CD4-positive, alpha-beta T cell (primary cell): Measurements from ENCODE around the gene PPP3CB. TPM values are rescaled to one million over a fixed set of nuclear protein-coding genes. Genes with fewer than 3 reads are reported as not detected.
A peak's percentile ranks its signal among the peaks of the same experiment; 100 is the strongest.

Experiments used
- ATAC-seq: fragments of 200-7000 bp; cut with Tn5 transposase; one replicate; pipeline ENCODE4 v1.10.0; 2022; ENCODE audit warnings: mild to moderate bottlenecking; ENCODE audit not compliant: poor library complexity
- CTCF ChIA-PET: fragments of 350-600 bp; sonication (Branson Sonifier 250); formaldehyde crosslinking; loops from one replicate; lab custom pipeline; 2021; ENCODE audit warnings: antibody characterized with exemption, inconsistent platforms; lab: Charles Lee
- POLR2A ChIA-PET: fragments of 350-600 bp; sonication (Branson Sonifier 250); formaldehyde crosslinking; loops from one replicate; lab custom pipeline; 2021; ENCODE audit warnings: antibody characterized with exemption, inconsistent platforms; lab: Charles Lee
- DNase-seq, 14 experiments: peaks; one replicate each; pipeline ENCODE4 v3.0.0-alpha.2; 2013 to 2020; ENCODE audit warnings: mixed read lengths in 2 of 14
- H3K27ac ChIP-seq, 2 donors: one replicate each; pipeline versions ENCODE4 v1.5.1 to v1.7.0; 2013; ENCODE audit warnings: low read length in 2 of 2, low read depth in 1 of 2, mild to moderate bottlenecking in 1 of 2
- H3K27me3 ChIP-seq, 2 experiments: 1 replicate in 1 of 2; 2 replicates in 1 of 2; pipeline versions ENCODE4 v1.6.1 to v1.7.0; 2013; ENCODE audit warnings: low read length in 2 of 2, control low read depth in 1 of 2, mild to moderate bottlenecking in 1 of 2, moderate library complexity in 1 of 2; ENCODE audit not compliant: insufficient read depth in 2 of 2, control insufficient read depth in 1 of 2
- H3K36me3 ChIP-seq: one replicate; pipeline ENCODE4 v1.6.1; 2013; ENCODE audit warnings: low read length, control low read depth; ENCODE audit not compliant: insufficient read depth
- H3K4me1 ChIP-seq: one replicate; pipeline ENCODE4 v1.6.1; 2013; ENCODE audit warnings: low read length, control low read depth; ENCODE audit not compliant: insufficient read depth
- H3K4me3 ChIP-seq: one replicate; pipeline ENCODE4 v1.5.1; 2013; ENCODE audit warnings: mild to moderate bottlenecking, low read length, moderate library complexity
- H3K9me3 ChIP-seq, 2 experiments: 1 replicate in 1 of 2; 2 replicates in 1 of 2; pipeline versions ENCODE4 v1.6.1 to v1.7.0; 2013; ENCODE audit warnings: low read length in 2 of 2, mild to moderate bottlenecking in 2 of 2, control low read depth in 1 of 2, moderate library complexity in 1 of 2; ENCODE audit not compliant: control insufficient read depth in 1 of 2, insufficient read depth in 1 of 2
- H3K27ac Mint-ChIP-seq: one replicate; pipeline ENCODE4 v1.8.0; 2020; ENCODE audit warnings: mixed read lengths
- H3K27me3 Mint-ChIP-seq: one replicate; pipeline ENCODE4 v1.8.0; 2021; ENCODE audit warnings: mixed read lengths
- H3K36me3 Mint-ChIP-seq: one replicate; pipeline ENCODE4 v1.8.0; 2021; ENCODE audit warnings: low read depth, mixed read lengths
- H3K4me1 Mint-ChIP-seq: one replicate; pipeline ENCODE4 v1.8.0; 2021; ENCODE audit warnings: low read depth, mixed read lengths
- H3K4me3 Mint-ChIP-seq: one replicate; pipeline ENCODE4 v1.8.0; 2020; ENCODE audit warnings: mild to moderate bottlenecking, mixed read lengths
- H3K9me3 Mint-ChIP-seq: one replicate; pipeline ENCODE4 v1.8.0; 2020; ENCODE audit warnings: mixed read lengths
- intact Hi-C, 2 experiments: fragments of 100-400 bp; cut with DNase I in 1 of 2; cut with micrococcal nuclease in 1 of 2; formaldehyde crosslinking; loops; one replicate each; pipeline versions ENCODE4 v1.15.1 to v1.9.0; 2023 to 2025; cut with DNase I, micrococcal nuclease
- total RNA-seq, 174 experiments: library from RNA in 2 of 174; stranded (reverse) in 2 of 174; gene quantifications; one replicate each; pipeline ENCODE4 v1.2.3 and lab custom pipeline; 2021 to 2026
- TF ChIP-seq, protein P1 (sequence below): fragments of 200-600 bp; IDR thresholded peaks from one replicate; pipeline ENCODE4 v1.8.0; 2022; ENCODE audit warnings: antibody characterized with exemption, mild to moderate bottlenecking

The PPP3CB gene
- total RNA-seq, 2 experiments from 2014 or later: 20.2 to 20.3 TPM

DNA sequence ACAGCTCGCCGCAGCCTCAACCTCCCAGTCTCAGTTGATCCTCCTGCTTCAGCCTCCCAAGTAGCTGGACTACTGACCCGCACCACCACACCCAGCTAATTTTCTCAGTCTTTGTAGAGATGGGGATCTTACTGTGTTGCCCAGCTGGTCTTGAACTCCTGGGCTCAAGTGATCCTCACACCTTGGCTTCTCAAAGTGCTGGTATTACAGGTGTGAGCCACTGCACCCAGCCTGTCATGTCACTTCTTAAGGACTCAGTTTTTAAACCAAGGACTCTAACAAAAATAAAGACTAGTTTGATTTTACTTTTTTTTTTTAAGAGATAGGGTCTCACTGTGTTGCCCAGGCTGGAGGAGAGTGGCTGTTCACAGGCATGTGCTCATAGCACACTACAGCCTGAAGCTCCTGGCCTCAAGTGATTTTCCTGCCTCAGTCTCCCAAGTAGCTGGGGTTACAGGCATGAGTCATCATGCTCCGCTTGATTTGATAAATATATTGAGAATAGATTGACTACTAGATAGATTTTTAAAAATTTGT, 16.5 kb upstream of the PPP3CB start:
- Histone ChIP-seq H3K36me3 (no peaks in the 10 kb centered on the region), H3K4me3 (no peak overlapping the region), H3K4me1 (peaks cover 4% of the 10 kb centered on the region), H3K27me3 (no peaks in the 10 kb centered on the region), H3K9me3 (no peaks in the 10 kb centered on the region), H3K27ac (no peak overlapping the region)
- Mint-ChIP-seq H3K27ac (no peak overlapping the region), H3K4me3 (no peak overlapping the region), H3K36me3 (no peaks in the 10 kb centered on the region), H3K27me3 (no peaks in the 10 kb centered on the region), H3K9me3 (no peaks in the 10 kb centered on the region), H3K4me1 (no peaks in the 10 kb centered on the region)
- POLR2A ChIA-PET: interaction anchor here (1.0 kb wide), 1 partner anchor 153 kb away, joined by 3 read pairs; the partner anchor contains the start of gene CFAP70
- no peak for ATAC-seq
- DNase-seq: no peak
- CTCF ChIA-PET: no interaction called here
- TF ChIP-seq, protein P1, sequence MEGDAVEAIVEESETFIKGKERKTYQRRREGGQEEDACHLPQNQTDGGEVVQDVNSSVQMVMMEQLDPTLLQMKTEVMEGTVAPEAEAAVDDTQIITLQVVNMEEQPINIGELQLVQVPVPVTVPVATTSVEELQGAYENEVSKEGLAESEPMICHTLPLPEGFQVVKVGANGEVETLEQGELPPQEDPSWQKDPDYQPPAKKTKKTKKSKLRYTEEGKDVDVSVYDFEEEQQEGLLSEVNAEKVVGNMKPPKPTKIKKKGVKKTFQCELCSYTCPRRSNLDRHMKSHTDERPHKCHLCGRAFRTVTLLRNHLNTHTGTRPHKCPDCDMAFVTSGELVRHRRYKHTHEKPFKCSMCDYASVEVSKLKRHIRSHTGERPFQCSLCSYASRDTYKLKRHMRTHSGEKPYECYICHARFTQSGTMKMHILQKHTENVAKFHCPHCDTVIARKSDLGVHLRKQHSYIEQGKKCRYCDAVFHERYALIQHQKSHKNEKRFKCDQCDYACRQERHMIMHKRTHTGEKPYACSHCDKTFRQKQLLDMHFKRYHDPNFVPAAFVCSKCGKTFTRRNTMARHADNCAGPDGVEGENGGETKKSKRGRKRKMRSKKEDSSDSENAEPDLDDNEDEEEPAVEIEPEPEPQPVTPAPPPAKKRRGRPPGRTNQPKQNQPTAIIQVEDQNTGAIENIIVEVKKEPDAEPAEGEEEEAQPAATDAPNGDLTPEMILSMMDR: no peak
- intact Hi-C loops: no loop called here

DNA sequence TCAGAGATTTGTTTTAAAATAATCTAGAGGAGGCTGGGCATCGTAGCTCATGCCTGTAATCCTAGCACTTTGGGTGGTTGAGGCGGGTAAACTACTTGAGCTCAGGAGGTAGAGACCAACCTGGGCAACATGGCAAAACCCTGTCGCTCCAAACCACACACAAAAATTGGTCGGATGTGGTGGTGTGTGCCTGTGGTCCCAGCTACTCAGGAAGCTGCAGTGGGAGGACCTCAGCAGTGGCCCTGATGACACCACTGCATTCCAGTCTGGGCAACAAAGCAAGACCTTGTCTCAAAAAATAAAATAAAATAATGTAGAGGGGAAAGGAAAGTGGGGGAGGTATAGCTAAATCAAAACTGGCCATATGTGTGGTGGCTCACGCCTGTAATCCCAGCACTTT, 13.9 kb upstream of the PPP3CB start:
- POLR2A ChIA-PET: interaction anchor here (0.9 kb wide), 1 partner anchor 15 kb away, joined by 4 read pairs; no protein-coding TSS in a partner anchor
- no peaks in the 10 kb centered on the region for H3K4me1 Mint-ChIP-seq
- Histone ChIP-seq H3K4me3 (no peak overlapping the region), H3K4me1 (peaks cover 4% of the 10 kb centered on the region), H3K27me3 (no peaks in the 10 kb centered on the region), H3K27ac (no peak overlapping the region), H3K9me3 (no peaks in the 10 kb centered on the region), H3K36me3 (peaks cover 7% of the 10 kb centered on the region)
- CTCF ChIA-PET: no interaction called here
- H3K4me3 Mint-ChIP-seq: no peak overlapping the region
- ATAC-seq (no peak), DNase-seq (peak in 1 of 14 experiments; percentile 40)
- no peak overlapping the region for H3K27ac Mint-ChIP-seq
- H3K27me3 Mint-ChIP-seq: no peaks in the 10 kb centered on the region
- TF ChIP-seq, protein P1: no peak
- H3K9me3 Mint-ChIP-seq: no peaks in the 10 kb centered on the region
- intact Hi-C loops: no loop called here
- H3K36me3 Mint-ChIP-seq: peaks cover 20% of the 10 kb centered on the region

DNA sequence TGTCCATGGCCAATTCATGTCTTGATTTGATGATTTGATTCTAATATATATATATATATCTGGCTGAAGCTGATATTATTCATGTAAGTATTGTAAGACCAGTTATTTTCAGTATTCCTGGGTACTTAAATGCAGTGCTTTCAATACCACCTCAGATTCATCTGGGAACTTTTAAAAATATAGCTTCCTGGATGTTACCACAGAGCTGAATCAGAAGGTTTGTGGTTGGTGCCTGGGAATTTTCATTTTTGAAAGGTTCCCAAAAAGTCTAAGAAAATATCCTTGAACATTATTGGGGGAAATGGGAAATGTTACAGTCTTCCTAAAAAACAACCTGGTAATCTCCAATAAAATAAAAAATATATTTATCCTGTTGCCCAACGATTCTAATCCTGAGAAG, 10.7 kb upstream of the PPP3CB start:
- Histone ChIP-seq H3K27ac (no peak overlapping the region), H3K27me3 (no peaks in the 10 kb centered on the region), H3K4me1 (peaks cover 9% of the 10 kb centered on the region), H3K9me3 (no peaks in the 10 kb centered on the region), H3K36me3 (peaks cover 21% of the 10 kb centered on the region), H3K4me3 (no peak overlapping the region)
- intact Hi-C loops: no loop called here
- Mint-ChIP-seq H3K27ac (no peak overlapping the region), H3K36me3 (peaks cover 41% of the 10 kb centered on the region), H3K27me3 (no peaks in the 10 kb centered on the region), H3K4me1 (peaks cover 19% of the 10 kb centered on the region), H3K9me3 (no peaks in the 10 kb centered on the region), H3K4me3 (no peak overlapping the region)
- DNase-seq (no peak), ATAC-seq (no peak)
- CTCF ChIA-PET: no interaction called here
- TF ChIP-seq, protein P1: no peak
- POLR2A ChIA-PET: no interaction called here
